ENCODE data around the gene CORO2A. TPM values are rescaled to one million over a fixed set of nuclear protein-coding genes. Genes with fewer than 3 reads are reported as not detected.

The CORO2A gene
- total and polyA plus RNA-seq, 7 donors = 0.09 to 0.30 (median 0.12) TPM

DNA sequence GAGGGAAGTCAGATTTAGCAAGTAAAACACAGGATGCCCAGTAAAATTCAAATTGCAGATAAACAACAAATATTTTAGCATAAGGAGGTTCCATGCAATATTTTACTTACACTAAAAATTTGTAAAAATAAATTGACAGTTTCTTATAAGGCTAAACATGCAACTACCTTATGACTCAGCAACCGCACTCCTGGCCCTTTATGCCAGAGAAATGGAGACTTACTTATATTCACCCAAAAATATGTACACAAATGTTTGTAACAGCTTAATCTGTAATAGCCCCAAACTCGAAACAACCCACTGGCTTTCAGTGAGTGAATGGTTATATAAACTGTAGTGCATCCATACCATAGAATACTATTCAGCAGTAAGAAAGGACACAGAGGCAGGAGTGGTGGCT is 44.9 kb downstream of the CORO2A start:
- Histone ChIP-seq H3K27ac (no peak overlapping the region), H3K9me3 (no peaks in the 10 kb centered on the region), H3K4me3 (no peak overlapping the region), H3K4me1 (no peaks in the 10 kb centered on the region), H3K36me3 (ENCODE audit: insufficient read depth in 1 of 2, low read depth in 1 of 2) (no peaks in the 10 kb centered on the region), H3K27me3 (ENCODE audit: insufficient read depth in 3 of 3, low read length in 2 of 3) (no peaks in the 10 kb centered on the region)
- intact Hi-C loops (cut with DNase I) = no loop called here
- TF ChIP-seq, protein P1, sequence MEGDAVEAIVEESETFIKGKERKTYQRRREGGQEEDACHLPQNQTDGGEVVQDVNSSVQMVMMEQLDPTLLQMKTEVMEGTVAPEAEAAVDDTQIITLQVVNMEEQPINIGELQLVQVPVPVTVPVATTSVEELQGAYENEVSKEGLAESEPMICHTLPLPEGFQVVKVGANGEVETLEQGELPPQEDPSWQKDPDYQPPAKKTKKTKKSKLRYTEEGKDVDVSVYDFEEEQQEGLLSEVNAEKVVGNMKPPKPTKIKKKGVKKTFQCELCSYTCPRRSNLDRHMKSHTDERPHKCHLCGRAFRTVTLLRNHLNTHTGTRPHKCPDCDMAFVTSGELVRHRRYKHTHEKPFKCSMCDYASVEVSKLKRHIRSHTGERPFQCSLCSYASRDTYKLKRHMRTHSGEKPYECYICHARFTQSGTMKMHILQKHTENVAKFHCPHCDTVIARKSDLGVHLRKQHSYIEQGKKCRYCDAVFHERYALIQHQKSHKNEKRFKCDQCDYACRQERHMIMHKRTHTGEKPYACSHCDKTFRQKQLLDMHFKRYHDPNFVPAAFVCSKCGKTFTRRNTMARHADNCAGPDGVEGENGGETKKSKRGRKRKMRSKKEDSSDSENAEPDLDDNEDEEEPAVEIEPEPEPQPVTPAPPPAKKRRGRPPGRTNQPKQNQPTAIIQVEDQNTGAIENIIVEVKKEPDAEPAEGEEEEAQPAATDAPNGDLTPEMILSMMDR (IDR thresholded peaks at IDR 0.05) = no peak
- DNase-seq = no peak
- no peak for ATAC-seq
- 90 to 92% (median 92%) methylated on average over 2 of the region's 2 CpGs for WGBS, 3 donors

DNA sequence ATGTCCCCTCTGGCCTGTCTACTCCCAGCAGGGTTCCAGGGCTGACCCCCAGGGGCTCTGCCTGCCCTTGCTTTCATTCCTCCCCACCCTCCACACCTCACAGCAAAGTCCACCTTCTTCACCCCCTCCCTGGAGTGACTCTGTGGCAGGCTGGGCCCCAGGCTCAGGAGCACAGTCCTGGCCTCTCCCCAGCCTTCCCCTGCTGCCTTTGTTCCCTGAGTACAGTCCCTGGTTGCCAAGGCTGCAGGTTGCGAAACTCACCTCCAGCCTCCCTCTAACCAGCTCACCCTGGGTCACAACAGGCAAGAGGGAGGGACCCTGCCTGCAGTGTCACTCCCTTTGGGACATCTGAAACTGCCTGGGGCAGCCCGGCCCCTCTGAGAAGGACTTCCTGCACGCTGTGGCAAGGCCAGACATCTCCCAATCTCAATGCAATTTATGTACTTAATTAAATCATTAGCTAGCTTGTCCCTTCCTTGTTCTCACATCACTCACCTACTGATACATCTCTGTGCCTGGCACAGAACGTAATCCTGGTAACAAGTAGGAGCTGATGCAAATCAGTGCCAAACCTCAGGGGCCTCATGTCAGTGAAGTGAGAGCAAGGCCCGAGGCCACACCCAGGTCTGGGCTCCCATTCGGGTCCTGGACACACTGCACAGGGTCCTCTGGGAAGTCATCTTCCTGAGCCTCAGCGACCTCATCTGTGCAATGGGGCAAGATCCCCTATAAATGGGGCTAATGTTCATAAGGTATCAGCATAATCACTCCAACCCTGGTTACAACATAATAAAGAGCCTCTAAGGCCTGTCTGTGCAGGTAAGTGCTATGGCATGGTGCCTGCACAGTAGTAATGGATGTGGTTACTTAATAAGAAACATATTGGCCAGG is 46.1 kb downstream of the CORO2A start:
- Histone ChIP-seq H3K27ac (no peak overlapping the region), H3K27me3 (ENCODE audit: insufficient read depth in 3 of 3, low read length in 2 of 3) (no peaks in the 10 kb centered on the region), H3K36me3 (ENCODE audit: insufficient read depth in 1 of 2, low read depth in 1 of 2) (no peaks in the 10 kb centered on the region), H3K9me3 (no peaks in the 10 kb centered on the region), H3K4me1 (no peaks in the 10 kb centered on the region), H3K4me3 (no peak overlapping the region)
- 67 to 70% (median 69%) methylated on average over 7 of the region's 7 CpGs for WGBS, 3 donors
- intact Hi-C loops (cut with DNase I) = no loop called here
- ATAC-seq (no peak), DNase-seq (no peak)
- TF ChIP-seq, protein P1 (IDR thresholded peaks at IDR 0.05) = no peak

GRCh38 chr9:98144631-98145030 is 47.8 kb downstream of the CORO2A start:
- TF ChIP-seq, protein P1 (IDR thresholded peaks at IDR 0.05) = no peak
- WGBS, 3 donors = 75 to 97% (median 93%) methylated on average over 3 of the region's 3 CpGs

DNA sequence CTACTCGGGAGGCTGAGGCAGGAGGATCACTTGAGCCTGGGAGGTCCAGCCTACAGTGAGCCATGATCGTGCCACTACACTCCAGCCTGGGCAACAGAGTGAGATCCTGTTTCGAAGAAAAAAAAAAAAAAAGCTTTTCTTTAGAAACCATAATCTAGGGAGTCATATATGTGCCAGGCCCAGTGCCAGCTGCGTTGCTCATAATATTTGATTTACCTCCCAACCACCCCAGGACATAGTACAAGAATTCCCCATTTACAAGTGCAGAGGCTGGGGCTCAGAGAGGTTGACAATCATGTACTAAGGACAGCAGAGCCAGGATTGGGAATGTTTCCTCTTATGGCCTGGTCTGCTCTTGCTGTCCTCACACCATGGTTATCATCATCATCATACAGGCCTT is 48.4 kb downstream of the CORO2A start:
- Histone ChIP-seq H3K27me3 (ENCODE audit: insufficient read depth in 3 of 3, low read length in 2 of 3) (no peaks in the 10 kb centered on the region), H3K36me3 (ENCODE audit: insufficient read depth in 1 of 2, low read depth in 1 of 2) (no peaks in the 10 kb centered on the region), H3K4me3 (no peak overlapping the region), H3K4me1 (no peaks in the 10 kb centered on the region), H3K9me3 (no peaks in the 10 kb centered on the region), H3K27ac (no peak overlapping the region)
- no peak for ATAC-seq
- no peak for DNase-seq
- 82 to 90% (median 90%) methylated on average over 4 of the region's 4 CpGs for WGBS, 3 donors
- intact Hi-C loops (cut with DNase I) = no loop called here
- TF ChIP-seq, protein P1 (IDR thresholded peaks at IDR 0.05) = no peak

More at GRCh38 chr9:98144631-98145030, 47.8 kb downstream of the CORO2A start:
- no peaks in the 10 kb centered on the region for H3K36me3 ChIP-seq (ENCODE audit: insufficient read depth in 1 of 2, low read depth in 1 of 2)
- no peaks in the 10 kb centered on the region for H3K4me1 ChIP-seq
- intact Hi-C loops (cut with DNase I) = no loop called here
- H3K27me3 ChIP-seq (ENCODE audit: insufficient read depth in 3 of 3, low read length in 2 of 3) = no peaks in the 10 kb centered on the region
- no peak overlapping the region for H3K4me3 ChIP-seq
- H3K27ac ChIP-seq = no peak overlapping the region
- DNase-seq (no peak), ATAC-seq (no peak)
- H3K9me3 ChIP-seq = no peaks in the 10 kb centered on the region
